ENCODE measurements around the gene KANK2.

- TF ChIP-seq CTCF (conservative IDR thresholded peaks at IDR 0.05; ENCODE audit: low read depth, low read length) (no peak), POLR2A (IDR thresholded peaks at IDR 0.05; ENCODE audit: low read depth, low read length) (no peak), SMC3 (IDR thresholded peaks at IDR 0.05; ENCODE audit: low read depth, low read length) (no peak)
Measured at GRCh38 chr19:11233073-11233472, 35.7 kb upstream of the KANK2 start.

All from IMR-90 (cell line).